Measurements from ENCODE around the gene ZNF580. TPM values are rescaled to one million over a fixed set of nuclear protein-coding genes. Genes with fewer than 3 reads are reported as not detected.

ZNF580 gene
- total RNA-seq, 1 experiment from 2014 or later = 38.5 TPM

DNA sequence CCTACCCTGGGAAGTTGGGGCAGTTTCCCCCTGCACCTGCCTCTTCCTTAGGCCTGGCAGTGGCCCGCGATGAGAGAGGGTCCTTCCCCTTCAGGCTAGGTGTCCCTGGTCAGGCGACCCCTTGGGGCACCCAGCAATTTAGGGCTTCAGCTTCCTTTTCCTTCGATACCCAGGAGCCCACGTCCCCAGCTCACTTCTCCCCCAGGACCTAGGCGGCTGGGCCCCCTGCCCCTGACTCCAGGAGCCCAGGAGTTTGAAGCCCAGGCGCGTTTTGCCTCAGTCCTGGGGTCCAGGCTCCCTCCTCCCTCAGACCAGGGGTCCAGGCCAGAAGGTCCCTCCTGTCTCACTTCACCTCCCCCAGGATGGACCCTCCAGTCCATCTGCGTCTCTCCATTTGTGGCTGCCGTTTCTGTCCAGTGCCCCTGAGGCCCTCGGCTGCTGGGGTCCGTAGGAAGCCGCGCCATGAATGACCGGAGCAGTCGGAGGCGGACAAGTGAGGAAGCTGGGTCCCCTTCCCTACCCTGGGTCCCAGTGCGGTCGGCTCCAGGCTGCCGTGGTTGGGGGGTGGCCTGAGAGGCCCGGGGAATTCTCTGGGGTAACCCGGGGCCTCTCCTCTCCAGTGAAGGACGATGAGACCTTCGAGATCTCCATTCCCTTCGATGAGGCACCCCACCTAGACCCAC, 7.9 kb downstream of the ZNF580 start:
- intact Hi-C loops (cut with micrococcal nuclease; ENCODE audit: unreplicated experiment) = no loop called here
- POLR2A ChIA-PET = no interaction called here
- CTCF ChIA-PET = no interaction called here

DNA sequence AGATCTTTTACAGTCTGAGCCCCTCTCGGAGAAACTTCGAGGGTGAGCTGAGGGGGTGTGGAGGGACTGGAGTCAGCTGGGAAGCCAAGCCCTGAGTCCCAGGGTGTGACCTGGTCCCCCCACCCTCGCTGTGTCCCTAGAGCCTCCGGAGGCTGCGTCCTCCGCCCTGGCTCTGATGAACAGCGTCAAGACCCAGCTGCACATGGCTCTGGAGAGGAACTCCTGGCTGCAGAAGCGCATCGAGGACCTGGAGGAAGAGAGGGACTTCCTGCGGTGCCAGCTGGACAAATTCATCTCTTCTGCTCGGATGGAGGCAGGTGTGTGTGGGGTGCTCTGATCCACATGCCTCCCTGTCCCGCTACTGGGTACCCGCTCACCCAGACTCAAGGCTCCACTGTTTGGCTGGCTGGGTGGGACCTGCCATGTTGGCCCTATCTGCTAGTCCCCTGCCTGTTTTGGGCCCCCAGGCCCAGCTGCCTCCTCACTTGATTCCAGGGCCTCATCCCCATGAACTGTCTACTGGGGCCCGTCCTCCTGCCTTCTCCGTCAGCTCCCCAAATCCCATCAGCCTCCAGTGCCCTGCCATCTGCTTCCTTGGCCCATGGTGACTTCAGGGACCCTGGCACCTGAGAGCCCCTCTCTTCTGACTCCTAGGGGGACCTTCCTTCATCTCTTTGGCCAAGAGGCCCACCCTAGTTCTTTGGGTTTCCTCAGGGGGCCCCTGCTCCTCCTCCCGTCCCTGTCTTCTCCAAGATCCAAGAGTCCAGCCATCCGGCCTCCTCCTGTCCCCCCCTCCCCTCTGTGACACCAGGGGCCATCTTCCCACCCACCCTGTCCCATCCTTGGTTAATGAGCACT, 8.7 kb downstream of the ZNF580 start:
- H3K4me3 Mint-ChIP-seq (ENCODE audit: unreplicated experiment) = peak overlapping the region; percentile 82
- peak overlapping the region; percentile 78 for H3K27ac Mint-ChIP-seq (ENCODE audit: unreplicated experiment)
- Histone ChIP-seq H3K4me3 (ENCODE audit: low read depth, low read length) (no peak overlapping the region), H3K36me3 (ENCODE audit: control insufficient read depth, insufficient read depth, low read length) (no peaks in the 10 kb centered on the region), H3K27me3 (replicated peaks; ENCODE audit: control insufficient read depth, insufficient read depth, low read length) (no peaks in the 10 kb centered on the region), H3K9me3 (no peaks in the 10 kb centered on the region), H3K4me1 (peaks cover 3% of the 10 kb centered on the region; the same call in 1 of the 2 replicates)
- DNase-seq = no peak
- H3K9me3 Mint-ChIP-seq (ENCODE audit: unreplicated experiment) = no peaks in the 10 kb centered on the region
- ChIA-PET POLR2A (no interaction called here), CTCF (interaction anchor here (0.6 kb wide), 1 partner anchor 11 kb away, joined by 3 read pairs; no protein-coding TSS in a partner anchor)
- intact Hi-C loops (cut with micrococcal nuclease; ENCODE audit: unreplicated experiment) = loop anchor here (10.0 kb wide), 1 partner anchor 495 kb away; the partner anchor contains the start of gene ZNF444
- H3K4me1 Mint-ChIP-seq (ENCODE audit: low read depth, unreplicated experiment) = peaks cover 2% of the 10 kb centered on the region
- H3K36me3 Mint-ChIP-seq (ENCODE audit: insufficient read depth, unreplicated experiment) = peaks cover 75% of the 10 kb centered on the region
- no peaks in the 10 kb centered on the region for H3K27me3 Mint-ChIP-seq (ENCODE audit: insufficient read depth, unreplicated experiment)
- TF ChIP-seq, protein P1, sequence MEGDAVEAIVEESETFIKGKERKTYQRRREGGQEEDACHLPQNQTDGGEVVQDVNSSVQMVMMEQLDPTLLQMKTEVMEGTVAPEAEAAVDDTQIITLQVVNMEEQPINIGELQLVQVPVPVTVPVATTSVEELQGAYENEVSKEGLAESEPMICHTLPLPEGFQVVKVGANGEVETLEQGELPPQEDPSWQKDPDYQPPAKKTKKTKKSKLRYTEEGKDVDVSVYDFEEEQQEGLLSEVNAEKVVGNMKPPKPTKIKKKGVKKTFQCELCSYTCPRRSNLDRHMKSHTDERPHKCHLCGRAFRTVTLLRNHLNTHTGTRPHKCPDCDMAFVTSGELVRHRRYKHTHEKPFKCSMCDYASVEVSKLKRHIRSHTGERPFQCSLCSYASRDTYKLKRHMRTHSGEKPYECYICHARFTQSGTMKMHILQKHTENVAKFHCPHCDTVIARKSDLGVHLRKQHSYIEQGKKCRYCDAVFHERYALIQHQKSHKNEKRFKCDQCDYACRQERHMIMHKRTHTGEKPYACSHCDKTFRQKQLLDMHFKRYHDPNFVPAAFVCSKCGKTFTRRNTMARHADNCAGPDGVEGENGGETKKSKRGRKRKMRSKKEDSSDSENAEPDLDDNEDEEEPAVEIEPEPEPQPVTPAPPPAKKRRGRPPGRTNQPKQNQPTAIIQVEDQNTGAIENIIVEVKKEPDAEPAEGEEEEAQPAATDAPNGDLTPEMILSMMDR (IDR thresholded peaks at IDR 0.05; ENCODE audit: insufficient read depth in 1 of 2, low read depth in 1 of 2, low read length in 1 of 2, severe bottlenecking in 1 of 2, unreplicated experiment in 1 of 2) = no peak
- BruUV-seq (replicated peaks) = no TSS peak

More for the DNA sequence above, 7.9 kb downstream of the ZNF580 start:
- Mint-ChIP-seq H3K4me3 (ENCODE audit: unreplicated experiment) (peak overlapping the region; percentile 82), H3K36me3 (ENCODE audit: insufficient read depth, unreplicated experiment) (peaks cover 75% of the 10 kb centered on the region), H3K4me1 (ENCODE audit: low read depth, unreplicated experiment) (peaks cover 9% of the 10 kb centered on the region), H3K27me3 (ENCODE audit: insufficient read depth, unreplicated experiment) (no peaks in the 10 kb centered on the region), H3K9me3 (ENCODE audit: unreplicated experiment) (no peaks in the 10 kb centered on the region), H3K27ac (ENCODE audit: unreplicated experiment) (peak overlapping the region; percentile 78)
- no TSS peak for BruUV-seq (replicated peaks)
- Histone ChIP-seq H3K4me3 (ENCODE audit: low read depth, low read length) (peak overlapping the region; percentile 93), H3K36me3 (ENCODE audit: control insufficient read depth, insufficient read depth, low read length) (no peaks in the 10 kb centered on the region), H3K4me1 (peaks cover 3% of the 10 kb centered on the region; the same call in 1 of the 2 replicates), H3K9me3 (no peaks in the 10 kb centered on the region), H3K27me3 (replicated peaks; ENCODE audit: control insufficient read depth, insufficient read depth, low read length) (no peaks in the 10 kb centered on the region)
- no peak for DNase-seq
- TF ChIP-seq, protein P1 (IDR thresholded peaks at IDR 0.05; ENCODE audit: insufficient read depth in 1 of 2, low read depth in 1 of 2, low read length in 1 of 2, severe bottlenecking in 1 of 2, unreplicated experiment in 1 of 2) = no peak

DNA sequence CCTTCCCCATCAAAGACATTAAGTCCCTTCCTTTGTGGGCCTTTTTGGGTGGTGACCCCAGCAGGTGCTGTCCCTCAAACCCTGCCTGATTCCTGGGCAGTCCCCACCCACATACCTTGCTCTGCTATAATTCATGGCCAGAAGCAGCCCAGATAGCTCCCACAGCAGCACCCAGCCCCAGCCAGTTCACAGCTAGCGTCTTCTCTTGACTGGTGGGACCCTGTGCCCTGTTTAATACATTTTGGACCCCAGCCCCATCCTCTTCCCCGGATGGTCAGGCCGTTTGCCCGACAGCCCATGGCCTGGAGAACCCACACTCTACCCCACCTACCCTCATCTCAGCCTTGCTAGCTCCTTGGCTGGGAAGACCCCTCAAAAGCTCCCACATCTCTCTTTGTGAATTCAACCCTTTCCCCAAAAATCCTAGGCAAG, 9.3 kb downstream of the ZNF580 start:
- no peaks in the 10 kb centered on the region for H3K4me1 Mint-ChIP-seq (ENCODE audit: low read depth, unreplicated experiment)
- CTCF ChIA-PET = interaction anchor here (0.6 kb wide), 1 partner anchor 12 kb away, joined by 3 read pairs; no protein-coding TSS in a partner anchor
- H3K27me3 Mint-ChIP-seq (ENCODE audit: insufficient read depth, unreplicated experiment) = no peaks in the 10 kb centered on the region
- TF ChIP-seq, protein P1 (IDR thresholded peaks at IDR 0.05; ENCODE audit: insufficient read depth in 1 of 2, low read depth in 1 of 2, low read length in 1 of 2, severe bottlenecking in 1 of 2, unreplicated experiment in 1 of 2) = no peak
- 0 out of 2 replicates have a peak, but pooled peaks cover 3% of the 10 kb centered on the region for H3K4me1 ChIP-seq
- no peaks in the 10 kb centered on the region for H3K9me3 Mint-ChIP-seq (ENCODE audit: unreplicated experiment)
- BruUV-seq (replicated peaks) = no TSS peak
- intact Hi-C loops (cut with micrococcal nuclease; ENCODE audit: unreplicated experiment) = loop anchor here (10.0 kb wide), 1 partner anchor 495 kb away; the partner anchor contains the start of gene ZNF444
- H3K36me3 ChIP-seq (ENCODE audit: control insufficient read depth, insufficient read depth, low read length) = no peaks in the 10 kb centered on the region
- no peaks in the 10 kb centered on the region for H3K9me3 ChIP-seq
- H3K27ac Mint-ChIP-seq (ENCODE audit: unreplicated experiment) = peak overlapping the region; percentile 48
- H3K4me3 ChIP-seq (ENCODE audit: low read depth, low read length) = no peak overlapping the region
- H3K27me3 ChIP-seq (replicated peaks; ENCODE audit: control insufficient read depth, insufficient read depth, low read length) = no peaks in the 10 kb centered on the region
- H3K4me3 Mint-ChIP-seq (ENCODE audit: unreplicated experiment) = peak overlapping the region; percentile 82
- peaks cover 75% of the 10 kb centered on the region for H3K36me3 Mint-ChIP-seq (ENCODE audit: insufficient read depth, unreplicated experiment)
- POLR2A ChIA-PET = no interaction called here
- DNase-seq = no peak

All from Caco-2 (cell line).